ENCODE results near the gene TUT7. TPM values are rescaled to one million over a fixed set of nuclear protein-coding genes. Genes with fewer than 3 reads are reported as not detected.
"Not testable (repeated sequence)": the region's sequence is repeated elsewhere in the genome, so short reads cannot be mapped to it uniquely, and the experiment has no call there.

The TUT7 gene
- total RNA-seq, 3 donors from 2014 or later, result 59.5 to 95.4 (median 65.2) TPM

- no peak for DNase-seq (ENCODE audit: low spot score in 2 of 2)
- peaks cover 3% of the 10 kb centered on the region for H3K36me3 ChIP-seq
- TF ChIP-seq, protein P1, sequence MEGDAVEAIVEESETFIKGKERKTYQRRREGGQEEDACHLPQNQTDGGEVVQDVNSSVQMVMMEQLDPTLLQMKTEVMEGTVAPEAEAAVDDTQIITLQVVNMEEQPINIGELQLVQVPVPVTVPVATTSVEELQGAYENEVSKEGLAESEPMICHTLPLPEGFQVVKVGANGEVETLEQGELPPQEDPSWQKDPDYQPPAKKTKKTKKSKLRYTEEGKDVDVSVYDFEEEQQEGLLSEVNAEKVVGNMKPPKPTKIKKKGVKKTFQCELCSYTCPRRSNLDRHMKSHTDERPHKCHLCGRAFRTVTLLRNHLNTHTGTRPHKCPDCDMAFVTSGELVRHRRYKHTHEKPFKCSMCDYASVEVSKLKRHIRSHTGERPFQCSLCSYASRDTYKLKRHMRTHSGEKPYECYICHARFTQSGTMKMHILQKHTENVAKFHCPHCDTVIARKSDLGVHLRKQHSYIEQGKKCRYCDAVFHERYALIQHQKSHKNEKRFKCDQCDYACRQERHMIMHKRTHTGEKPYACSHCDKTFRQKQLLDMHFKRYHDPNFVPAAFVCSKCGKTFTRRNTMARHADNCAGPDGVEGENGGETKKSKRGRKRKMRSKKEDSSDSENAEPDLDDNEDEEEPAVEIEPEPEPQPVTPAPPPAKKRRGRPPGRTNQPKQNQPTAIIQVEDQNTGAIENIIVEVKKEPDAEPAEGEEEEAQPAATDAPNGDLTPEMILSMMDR (IDR thresholded peaks at IDR 0.05), result no peak
- no peak for TF ChIP-seq POLR2A (IDR thresholded peaks at IDR 0.05)
- no peak for TF ChIP-seq POLR2AphosphoS5 (IDR thresholded peaks at IDR 0.05)
- no peaks in the 10 kb centered on the region for H3K9me3 ChIP-seq
- H3K27ac ChIP-seq, result no peak overlapping the region
- H3K4me1 ChIP-seq, result no peaks in the 10 kb centered on the region
- H3K4me3 ChIP-seq, result no peak overlapping the region
- intact Hi-C loops (cut with DNase I; ENCODE audit: low total_unique reads), result no loop called here
- H3K27me3 ChIP-seq, result no peaks in the 10 kb centered on the region
Observed at GRCh38 chr9:86315078-86315477, 39.1 kb downstream of the TUT7 start.

GRCh38 chr9:86312959-86313358 is 41.3 kb downstream of the TUT7 start:
- H3K36me3 ChIP-seq, result peaks cover 15% of the 10 kb centered on the region
- H3K9me3 ChIP-seq; H3K27ac ChIP-seq; H3K4me3 ChIP-seq; H3K4me1 ChIP-seq; DNase-seq (ENCODE audit: low spot score in 2 of 2); H3K27me3 ChIP-seq; intact Hi-C loops (cut with DNase I; ENCODE audit: low total_unique reads): not testable (repeated sequence)

DNA sequence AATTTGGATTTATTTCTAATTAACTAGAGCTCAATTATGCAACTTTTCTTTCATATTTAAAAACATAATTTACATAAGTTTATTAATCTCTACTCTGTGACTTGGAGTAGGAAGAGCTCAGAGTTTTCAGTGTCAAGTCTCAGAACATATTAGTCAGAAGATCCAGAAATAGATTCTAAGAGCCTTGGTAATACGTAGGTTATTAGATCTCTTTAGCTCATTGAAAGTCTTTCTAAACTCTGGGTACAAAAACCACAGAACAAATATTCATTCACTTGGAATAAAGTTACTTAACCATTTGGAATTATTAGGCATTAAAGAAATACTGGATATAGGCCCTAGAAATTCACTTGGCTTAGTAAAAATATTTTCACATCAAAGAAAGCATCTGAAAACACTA is 45.5 kb downstream of the TUT7 start:
- Histone ChIP-seq H3K4me3 (no peak overlapping the region), H3K9me3 (no peaks in the 10 kb centered on the region), H3K36me3 (peaks cover 30% of the 10 kb centered on the region), H3K4me1 (no peaks in the 10 kb centered on the region), H3K27me3 (no peaks in the 10 kb centered on the region), H3K27ac (no peak overlapping the region)
- intact Hi-C loops (cut with DNase I; ENCODE audit: low total_unique reads), result no loop called here
- TF ChIP-seq, protein P1 (IDR thresholded peaks at IDR 0.05), result no peak
- TF ChIP-seq POLR2A (IDR thresholded peaks at IDR 0.05) (no peak), POLR2AphosphoS5 (IDR thresholded peaks at IDR 0.05) (no peak)
- no peak for DNase-seq (ENCODE audit: low spot score in 2 of 2)

DNA sequence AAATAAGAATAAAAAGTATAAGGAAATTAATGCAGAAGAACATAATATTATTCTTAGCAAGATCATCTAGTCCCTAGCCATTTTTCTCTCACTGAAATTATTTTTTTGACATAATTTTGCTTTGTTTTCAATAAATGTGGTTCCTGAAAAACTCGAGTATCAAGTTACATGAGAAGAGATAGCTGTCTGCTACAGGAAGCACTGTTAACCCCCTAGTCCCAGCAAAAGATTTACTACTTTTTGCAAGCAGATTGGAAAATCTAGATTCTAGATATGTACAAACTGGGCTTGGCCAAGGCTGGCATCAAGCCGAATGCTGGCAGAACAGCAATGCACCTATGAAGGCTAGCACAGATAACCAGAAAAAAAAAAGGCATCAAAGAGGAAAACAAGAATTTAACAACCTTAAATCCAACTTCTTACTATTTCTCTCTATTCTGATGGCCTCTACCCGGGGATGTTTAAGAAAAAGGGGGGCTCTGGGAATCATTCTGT is 49.9 kb downstream of the TUT7 start:
- intact Hi-C loops (cut with DNase I; ENCODE audit: low total_unique reads), result no loop called here
- peaks cover 19% of the 10 kb centered on the region for H3K36me3 ChIP-seq
- H3K27ac ChIP-seq, result no peak overlapping the region
- no peak overlapping the region for H3K4me3 ChIP-seq
- TF ChIP-seq, protein P1 (IDR thresholded peaks at IDR 0.05), result no peak
- TF ChIP-seq POLR2A (IDR thresholded peaks at IDR 0.05), result no peak
- DNase-seq (ENCODE audit: low spot score in 2 of 2), result no peak
- no peaks in the 10 kb centered on the region for H3K9me3 ChIP-seq
- no peaks in the 10 kb centered on the region for H3K4me1 ChIP-seq
- no peaks in the 10 kb centered on the region for H3K27me3 ChIP-seq

DNA sequence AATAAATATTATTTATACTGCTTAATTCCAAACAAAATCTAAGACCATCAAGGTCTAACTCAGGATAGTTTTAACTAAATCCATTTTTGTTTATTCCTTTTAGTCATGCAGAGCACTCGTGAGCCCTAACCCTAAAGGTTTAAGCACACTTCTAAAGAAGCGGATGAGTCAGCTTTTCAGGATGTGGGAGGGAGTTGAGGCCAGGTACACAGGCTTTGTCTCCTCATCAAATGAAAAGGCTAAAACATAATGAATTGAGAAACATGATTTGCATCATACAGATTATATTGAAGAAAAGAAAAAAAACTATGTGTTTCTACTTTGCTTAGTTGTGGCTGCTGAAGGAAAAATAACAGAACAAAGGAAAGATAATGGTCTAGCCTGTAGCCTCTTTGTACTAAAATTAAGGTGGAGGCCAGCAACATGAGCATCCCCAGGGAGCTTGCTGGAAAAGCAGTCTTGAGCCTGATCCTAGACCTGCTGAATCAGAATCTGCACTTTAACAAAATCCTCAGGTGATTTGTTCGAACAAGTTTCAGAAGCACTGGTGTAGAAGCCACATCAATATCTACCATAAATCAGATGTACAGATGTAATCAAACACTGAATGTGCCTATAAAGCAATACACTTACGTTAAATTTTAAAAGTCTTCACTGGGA is 50.8 kb downstream of the TUT7 start:
- TF ChIP-seq, protein P1 (IDR thresholded peaks at IDR 0.05), result no peak
- TF ChIP-seq POLR2A (IDR thresholded peaks at IDR 0.05) (no peak), POLR2AphosphoS5 (IDR thresholded peaks at IDR 0.05) (no peak)
- Histone ChIP-seq H3K36me3 (peaks cover 18% of the 10 kb centered on the region), H3K4me3 (no peak overlapping the region), H3K4me1 (no peaks in the 10 kb centered on the region), H3K9me3 (no peaks in the 10 kb centered on the region), H3K27me3 (no peaks in the 10 kb centered on the region), H3K27ac (no peak overlapping the region)
- DNase-seq (ENCODE audit: low spot score in 2 of 2), result no peak
- intact Hi-C loops (cut with DNase I; ENCODE audit: low total_unique reads), result no loop called here
